ENCODE results near the gene POU2F3.

- TF ChIP-seq TAF1 (IDR thresholded peaks at IDR 0.05; ENCODE audit: borderline replicate concordance, insufficient read depth, low read length) (no peak), REST (IDR thresholded peaks at IDR 0.05; ENCODE audit: insufficient read depth in 1 of 2, low read depth in 2 of 2, low read length in 2 of 2) (no peak), FOXP2 (optimal IDR thresholded peaks at IDR 0.05; ENCODE audit: borderline replicate concordance, extremely low read depth, extremely low read length, insufficient read depth) (no peak)
Observed at GRCh38 chr11:120306519-120307242, 66.7 kb downstream of the POU2F3 start.
